Progenitor cell of endocrine pancreas (in vitro differentiated cells): Measurements from ENCODE around the gene PLAC9. TPM values are rescaled to one million over a fixed set of nuclear protein-coding genes. Genes with fewer than 3 reads are reported as not detected.

ENCODE experiments used
- DNase-seq: peaks from one replicate; pipeline ENCODE4 v3.0.0; 2021; ENCODE audit warnings: low spot score; ENCODE audit not compliant: unreplicated experiment
- H3K27ac Mint-ChIP-seq: 2 replicates; pipeline ENCODE4 v1.8.0; 2021; ENCODE audit warnings: mild to moderate bottlenecking, moderate library complexity, mixed read lengths
- H3K27me3 Mint-ChIP-seq: 2 replicates; pipeline ENCODE4 v1.8.0; 2021; ENCODE audit warnings: mixed read lengths
- H3K36me3 Mint-ChIP-seq: 2 replicates; pipeline ENCODE4 v1.8.0; 2022; ENCODE audit warnings: mixed read lengths; ENCODE audit not compliant: insufficient read depth
- H3K4me1 Mint-ChIP-seq: 2 replicates; pipeline ENCODE4 v1.8.0; 2021; ENCODE audit warnings: low read depth, mixed read lengths
- H3K4me3 Mint-ChIP-seq: 2 replicates; pipeline ENCODE4 v1.8.0; 2021; ENCODE audit warnings: low read depth, mild to moderate bottlenecking, moderate library complexity, mixed read lengths
- H3K9me3 Mint-ChIP-seq: 2 replicates; pipeline ENCODE4 v1.8.0; 2021; ENCODE audit warnings: low read depth, mixed read lengths
- CTCF ChIP-seq: fragments of 200-600 bp; sonication (generic); IDR thresholded peaks from one replicate; pipeline ENCODE4 v1.5.0; 2021; ENCODE audit warnings: antibody characterized with exemption, mild to moderate bottlenecking; ENCODE audit not compliant: unreplicated experiment
- total RNA-seq: library from RNA; stranded (reverse); gene quantifications from 2 replicates; pipeline ENCODE4 v1.2.1, GENCODE V29; 2021

Gene PLAC9
- total RNA-seq, 1 donor from 2014 or later: 0.79 TPM

DNA sequence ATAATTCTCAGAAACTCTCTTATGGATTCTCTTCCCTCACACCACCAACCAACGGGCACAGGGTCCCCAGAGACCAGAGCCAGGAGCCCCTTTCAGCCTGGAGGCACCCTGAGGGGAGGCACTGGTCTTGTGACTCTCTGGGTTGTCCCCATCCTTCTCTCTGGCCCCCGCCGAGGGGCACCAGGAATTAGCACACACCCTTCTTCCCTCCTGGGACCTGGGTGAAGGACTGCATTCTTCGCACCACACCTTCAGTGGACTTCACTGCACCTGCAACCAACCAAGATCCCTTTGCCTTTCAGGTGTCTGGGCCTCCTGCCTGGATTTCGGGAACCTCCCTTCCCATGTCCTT lies 22.1 kb downstream of the PLAC9 start:
- H3K27me3 Mint-ChIP-seq: no peaks in the 10 kb centered on the region
- no peak for DNase-seq
- H3K4me1 Mint-ChIP-seq: no peaks in the 10 kb centered on the region
- peaks cover 24% of the 10 kb centered on the region for H3K36me3 Mint-ChIP-seq
- peaks cover under 1% of the 10 kb centered on the region for H3K9me3 Mint-ChIP-seq
- no peak overlapping the region for H3K27ac Mint-ChIP-seq
- H3K4me3 Mint-ChIP-seq: no peak overlapping the region
- TF ChIP-seq CTCF: no peak

GRCh38 chr10:80154978-80155695 lies 22.6 kb downstream of the PLAC9 start:
- no peak overlapping the region for H3K4me3 Mint-ChIP-seq
- peaks cover 24% of the 10 kb centered on the region for H3K36me3 Mint-ChIP-seq

DNA sequence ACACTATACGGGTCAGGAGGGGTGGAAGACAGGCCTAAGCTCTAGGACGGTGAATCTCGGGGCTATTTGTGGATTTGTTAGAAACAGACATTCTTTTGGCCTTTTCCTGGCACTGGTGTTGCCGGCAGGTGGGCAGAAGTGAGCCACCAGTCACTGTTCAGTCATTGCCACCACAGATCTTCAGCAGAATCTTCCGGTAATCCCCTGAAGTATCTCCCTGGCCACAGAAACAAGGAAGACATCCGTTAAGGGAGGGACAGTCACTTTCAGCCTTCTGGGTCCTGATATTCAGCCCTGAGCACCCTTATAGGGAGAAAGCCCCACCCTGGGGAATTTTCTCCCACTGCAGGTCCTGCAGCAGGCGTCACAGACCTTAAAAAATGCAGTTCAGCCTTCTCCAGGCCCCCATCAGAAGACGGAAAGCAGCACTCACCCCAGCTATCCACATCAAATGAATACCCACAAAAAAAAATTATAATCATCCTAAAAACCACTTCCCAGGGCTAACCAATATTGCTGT lies 23.2 kb downstream of the PLAC9 start:
- Mint-ChIP-seq H3K4me1 (no peaks in the 10 kb centered on the region), H3K9me3 (no peaks in the 10 kb centered on the region), H3K27me3 (no peaks in the 10 kb centered on the region), H3K36me3 (peaks cover 22% of the 10 kb centered on the region), H3K4me3 (no peak overlapping the region), H3K27ac (no peak overlapping the region)
- TF ChIP-seq CTCF: no peak
- DNase-seq: no peak

More at GRCh38 chr10:80154978-80155695, 22.6 kb downstream of the PLAC9 start:
- no peak overlapping the region for H3K27ac Mint-ChIP-seq
- TF ChIP-seq CTCF: no peak
- H3K27me3 Mint-ChIP-seq: no peaks in the 10 kb centered on the region
- no peaks in the 10 kb centered on the region for H3K4me1 Mint-ChIP-seq
- H3K9me3 Mint-ChIP-seq: no peaks in the 10 kb centered on the region
- DNase-seq: no peak

GRCh38 chr10:80156216-80156615 lies 23.7 kb downstream of the PLAC9 start:
- TF ChIP-seq CTCF: no peak
- no peak overlapping the region for H3K27ac Mint-ChIP-seq
- no peak overlapping the region for H3K4me3 Mint-ChIP-seq
- peaks cover 23% of the 10 kb centered on the region for H3K36me3 Mint-ChIP-seq
- H3K27me3 Mint-ChIP-seq: no peaks in the 10 kb centered on the region
- H3K4me1 Mint-ChIP-seq: no peaks in the 10 kb centered on the region
- DNase-seq: no peak
- no peaks in the 10 kb centered on the region for H3K9me3 Mint-ChIP-seq

DNA sequence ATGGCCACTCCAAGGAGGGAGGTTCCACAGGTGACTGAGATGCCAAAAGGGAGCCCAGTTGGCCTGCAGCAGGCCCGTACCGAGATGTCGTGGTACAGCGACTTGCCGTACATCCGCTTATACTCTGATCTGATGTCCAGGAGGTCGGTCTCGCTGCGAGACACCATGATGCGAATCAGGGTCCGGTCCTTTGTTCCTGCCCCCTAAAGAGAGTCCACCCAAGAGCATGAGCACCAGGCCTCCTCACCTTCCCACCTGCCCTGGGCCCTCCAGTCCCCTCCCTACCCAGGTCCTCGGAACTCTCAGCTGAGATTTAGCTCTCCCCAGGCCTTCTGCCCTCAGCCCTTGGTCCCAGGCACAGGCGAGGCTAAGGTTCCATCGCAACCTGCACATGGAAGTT lies 25.0 kb downstream of the PLAC9 start:
- H3K4me3 Mint-ChIP-seq: no peak overlapping the region
- no peak for DNase-seq
- no peaks in the 10 kb centered on the region for H3K27me3 Mint-ChIP-seq
- no peak for TF ChIP-seq CTCF
- H3K27ac Mint-ChIP-seq: no peak overlapping the region
- peaks cover 27% of the 10 kb centered on the region for H3K36me3 Mint-ChIP-seq
- H3K4me1 Mint-ChIP-seq: no peaks in the 10 kb centered on the region
- H3K9me3 Mint-ChIP-seq: no peaks in the 10 kb centered on the region
